Keratinocyte (primary cell): ENCODE data around the gene REPS1.

Experiments
- CTCF ChIP-seq, 3 experiments: IDR thresholded peaks in 1 of 3; conservative IDR thresholded peaks in 1 of 3; optimal IDR thresholded peaks in 1 of 3; 2 replicates in 2 of 3; 3 replicates in 1 of 3; pipeline versions ENCODE3 to v1.5.1; 2011; ENCODE audit warnings: low read length in 3 of 3, mild to moderate bottlenecking in 3 of 3, moderate library complexity in 2 of 3, control low read depth in 1 of 3, inconsistent platforms in 1 of 3; ENCODE audit not compliant: insufficient read depth in 2 of 3; ENCODE audit errors: extremely low read depth in 1 of 3
- EZH2 ChIP-seq: IDR thresholded peaks from one replicate; pipeline ENCODE4 v1.6.1; 2012; ENCODE audit warnings: inconsistent platforms, mild to moderate bottlenecking, low read length, moderate library complexity

DNA sequence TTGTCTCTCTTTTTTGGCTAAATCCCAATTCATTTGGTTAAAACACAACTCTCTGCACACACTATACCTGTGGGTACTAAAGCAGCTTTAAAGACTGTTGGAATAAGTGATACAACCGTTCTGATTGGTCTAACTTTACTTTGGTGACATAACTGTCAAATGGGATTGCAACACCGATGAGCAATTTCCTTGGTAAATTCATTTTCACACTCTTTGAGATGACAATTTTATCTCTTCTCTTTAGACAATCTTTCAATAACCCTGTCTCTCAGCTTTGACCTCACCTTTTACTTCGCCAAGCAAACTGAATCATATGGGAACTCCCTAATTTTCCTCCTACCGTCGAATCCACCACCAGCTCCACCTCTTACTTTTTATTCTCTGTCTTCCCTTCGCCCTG, 131.4 kb downstream of the REPS1 start:
- TF ChIP-seq CTCF (optimal IDR thresholded peaks at IDR 0.05 in 1 of 3, IDR thresholded peaks at IDR 0.05 in 1 of 3, conservative IDR thresholded peaks at IDR 0.05 in 1 of 3; ENCODE audit: extremely low read depth in 1 of 3, insufficient read depth in 2 of 3, low read length in 3 of 3): no peak
- no peak for TF ChIP-seq EZH2
